IMR-90 (cell line): ENCODE data around the gene PTH1R.

Experiments used
- BHLHE40 ChIP-seq: fragments of 150-350 bp; IDR thresholded peaks from 2 replicates; pipeline ENCODE4 v1.6.1; 2016; ENCODE audit warnings: mild to moderate bottlenecking, low read depth, low read length
- CHD1 ChIP-seq: IDR thresholded peaks from 2 replicates; pipeline ENCODE4 v1.6.1; 2012; ENCODE audit warnings: low read depth, low read length, improper control_type of control experiment
- CTCF ChIP-seq: conservative IDR thresholded peaks from 2 replicates; pipeline ENCODE4 v1.5.1; 2012; ENCODE audit warnings: mild to moderate bottlenecking, low read depth, low read length, improper control_type of control experiment
- ELK1 ChIP-seq: fragments of 150-350 bp; IDR thresholded peaks from 2 replicates; pipeline ENCODE4 v1.6.1; 2016; ENCODE audit warnings: low read depth, mild to moderate bottlenecking, low read length, moderate library complexity, borderline replicate concordance
- MAFK ChIP-seq: IDR thresholded peaks from 2 replicates; pipeline ENCODE4 v1.6.1; 2012; ENCODE audit warnings: low read depth, low read length, improper control_type of control experiment
- MAZ ChIP-seq: IDR thresholded peaks from 2 replicates; pipeline ENCODE4 v1.6.1; 2012; ENCODE audit warnings: low read depth, mild to moderate bottlenecking, low read length, improper control_type of control experiment, moderate library complexity, borderline replicate concordance
- POLR2A ChIP-seq: IDR thresholded peaks from 2 replicates; pipeline ENCODE4 v1.6.1; 2012; ENCODE audit warnings: mild to moderate bottlenecking, low read depth, low read length
- RAD21 ChIP-seq: IDR thresholded peaks from 2 replicates; pipeline ENCODE4 v1.6.1; 2012; ENCODE audit warnings: low read length, improper control_type of control experiment
- RCOR1 ChIP-seq: IDR thresholded peaks from 2 replicates; pipeline ENCODE4 v1.6.1; 2012; ENCODE audit warnings: mild to moderate bottlenecking, low read length, improper control_type of control experiment; ENCODE audit not compliant: insufficient replicate concordance
- RFX5 ChIP-seq: IDR thresholded peaks from 2 replicates; pipeline ENCODE4 v1.8.0; 2012; ENCODE audit warnings: low read depth, mild to moderate bottlenecking, low read length, moderate library complexity
- SMC3 ChIP-seq: fragments of 150-350 bp; IDR thresholded peaks from 2 replicates; pipeline ENCODE4 v1.6.1; 2016; ENCODE audit warnings: low read depth, mild to moderate bottlenecking, antibody characterized with exemption, low read length, moderate library complexity
- USF2 ChIP-seq: fragments of 150-350 bp; IDR thresholded peaks from 2 replicates; pipeline ENCODE4 v1.6.1; 2017; ENCODE audit warnings: mild to moderate bottlenecking, antibody characterized with exemption, low read length, low read depth

GRCh38 chr3:46866032-46866595, 11.4 kb upstream of the PTH1R start:
- TF ChIP-seq RAD21: no peak
- TF ChIP-seq CTCF: no peak
- TF ChIP-seq POLR2A: no peak
- no peak for TF ChIP-seq USF2
- no peak for TF ChIP-seq MAZ
- no peak for TF ChIP-seq MAFK
- TF ChIP-seq ELK1: no peak
- TF ChIP-seq BHLHE40: no peak
- no peak for TF ChIP-seq CHD1
- TF ChIP-seq RCOR1: no peak
- TF ChIP-seq SMC3: no peak
- TF ChIP-seq RFX5: no peak
